Activated CD8-positive, alpha-beta T cell treated with anti-CD3 and anti-CD28 coated beads for 36 hours (primary cell): ENCODE results near the gene NPTN. TPM values are rescaled to one million over a fixed set of nuclear protein-coding genes. Genes with fewer than 3 reads are reported as not detected.
"Not testable (repeated sequence)": the region's sequence is repeated elsewhere in the genome, so short reads cannot be mapped to it uniquely, and the experiment has no call there.

ENCODE experiments used
- ATAC-seq: fragments of 200-7000 bp; cut with Tn5 transposase; one replicate; pipeline ENCODE4 v1.10.0; 2021; ENCODE audit warnings: mild to moderate bottlenecking, moderate library complexity
- CTCF ChIA-PET: fragments of 350-600 bp; sonication (Branson Sonifier 250); formaldehyde crosslinking; loops from one replicate; lab custom pipeline; 2021; ENCODE audit warnings: antibody characterized with exemption; lab: Charles Lee
- POLR2A ChIA-PET: fragments of 350-600 bp; sonication (Branson Sonifier 250); formaldehyde crosslinking; loops from one replicate; lab custom pipeline; 2021; ENCODE audit warnings: antibody characterized with exemption; lab: Charles Lee
- DNase-seq: peaks from one replicate; pipeline ENCODE4 v3.0.0-alpha.2; 2020
- H3K27ac Mint-ChIP-seq: one replicate; pipeline ENCODE4 v1.8.0; 2021; ENCODE audit warnings: mild to moderate bottlenecking, mixed read lengths
- H3K27me3 Mint-ChIP-seq: one replicate; pipeline ENCODE4 v1.8.0; 2021; ENCODE audit warnings: mixed read lengths
- H3K36me3 Mint-ChIP-seq: one replicate; pipeline ENCODE4 v1.8.0; 2021; ENCODE audit warnings: low read depth, mixed read lengths
- H3K4me1 Mint-ChIP-seq: one replicate; pipeline ENCODE4 v1.8.0; 2021; ENCODE audit warnings: low read depth, mixed read lengths
- H3K4me3 Mint-ChIP-seq: one replicate; pipeline ENCODE4 v1.8.0; 2021; ENCODE audit warnings: mild to moderate bottlenecking, moderate library complexity, mixed read lengths
- H3K9me3 Mint-ChIP-seq: one replicate; pipeline ENCODE4 v1.8.0; 2021; ENCODE audit warnings: mixed read lengths
- intact Hi-C: fragments of 100-400 bp; cut with micrococcal nuclease; formaldehyde crosslinking; loops from one replicate; pipeline ENCODE4 v1.10.0; 2022
- total RNA-seq, 2 experiments: library from RNA; stranded (reverse); gene quantifications; one replicate each; pipeline ENCODE4 v1.2.3, GENCODE V29; 2021
- TF ChIP-seq, protein P1 (sequence below): fragments of 200-600 bp; IDR thresholded peaks from one replicate; pipeline ENCODE4 v1.8.0; 2022; ENCODE audit warnings: antibody characterized with exemption, mild to moderate bottlenecking

The NPTN gene
- total RNA-seq, 2 experiments from 2014 or later, result 27.4 to 33.6 TPM

DNA sequence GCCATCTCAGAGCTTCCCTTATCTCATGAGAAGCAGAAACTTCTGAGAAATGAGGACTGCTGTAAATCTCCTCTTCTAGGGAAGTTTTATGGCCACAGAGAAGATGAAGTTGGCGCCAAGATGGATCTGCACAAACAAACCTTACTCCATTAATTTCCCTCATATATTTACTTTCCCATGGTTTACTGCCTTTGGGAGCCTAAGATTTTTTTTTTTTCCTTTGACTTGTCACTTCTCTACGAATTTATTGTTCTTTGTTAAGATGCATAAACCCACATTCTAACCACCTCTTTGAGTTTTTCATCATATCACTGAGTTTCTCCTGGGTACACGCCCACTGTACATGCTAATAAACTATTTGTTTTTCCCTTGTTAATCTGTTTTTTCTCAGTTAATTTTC, 21.5 kb upstream of the NPTN start:
- DNase-seq (no peak), ATAC-seq (no peak)
- Mint-ChIP-seq H3K27ac (no peak overlapping the region), H3K4me3 (no peak overlapping the region), H3K9me3 (peaks cover 6% of the 10 kb centered on the region), H3K4me1 (peaks cover 19% of the 10 kb centered on the region), H3K36me3 (no peaks in the 10 kb centered on the region), H3K27me3 (peaks cover 25% of the 10 kb centered on the region)
- TF ChIP-seq, protein P1, sequence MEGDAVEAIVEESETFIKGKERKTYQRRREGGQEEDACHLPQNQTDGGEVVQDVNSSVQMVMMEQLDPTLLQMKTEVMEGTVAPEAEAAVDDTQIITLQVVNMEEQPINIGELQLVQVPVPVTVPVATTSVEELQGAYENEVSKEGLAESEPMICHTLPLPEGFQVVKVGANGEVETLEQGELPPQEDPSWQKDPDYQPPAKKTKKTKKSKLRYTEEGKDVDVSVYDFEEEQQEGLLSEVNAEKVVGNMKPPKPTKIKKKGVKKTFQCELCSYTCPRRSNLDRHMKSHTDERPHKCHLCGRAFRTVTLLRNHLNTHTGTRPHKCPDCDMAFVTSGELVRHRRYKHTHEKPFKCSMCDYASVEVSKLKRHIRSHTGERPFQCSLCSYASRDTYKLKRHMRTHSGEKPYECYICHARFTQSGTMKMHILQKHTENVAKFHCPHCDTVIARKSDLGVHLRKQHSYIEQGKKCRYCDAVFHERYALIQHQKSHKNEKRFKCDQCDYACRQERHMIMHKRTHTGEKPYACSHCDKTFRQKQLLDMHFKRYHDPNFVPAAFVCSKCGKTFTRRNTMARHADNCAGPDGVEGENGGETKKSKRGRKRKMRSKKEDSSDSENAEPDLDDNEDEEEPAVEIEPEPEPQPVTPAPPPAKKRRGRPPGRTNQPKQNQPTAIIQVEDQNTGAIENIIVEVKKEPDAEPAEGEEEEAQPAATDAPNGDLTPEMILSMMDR, result no peak
- CTCF ChIA-PET, result no interaction called here
- intact Hi-C loops, result no loop called here
- POLR2A ChIA-PET, result no interaction called here

DNA sequence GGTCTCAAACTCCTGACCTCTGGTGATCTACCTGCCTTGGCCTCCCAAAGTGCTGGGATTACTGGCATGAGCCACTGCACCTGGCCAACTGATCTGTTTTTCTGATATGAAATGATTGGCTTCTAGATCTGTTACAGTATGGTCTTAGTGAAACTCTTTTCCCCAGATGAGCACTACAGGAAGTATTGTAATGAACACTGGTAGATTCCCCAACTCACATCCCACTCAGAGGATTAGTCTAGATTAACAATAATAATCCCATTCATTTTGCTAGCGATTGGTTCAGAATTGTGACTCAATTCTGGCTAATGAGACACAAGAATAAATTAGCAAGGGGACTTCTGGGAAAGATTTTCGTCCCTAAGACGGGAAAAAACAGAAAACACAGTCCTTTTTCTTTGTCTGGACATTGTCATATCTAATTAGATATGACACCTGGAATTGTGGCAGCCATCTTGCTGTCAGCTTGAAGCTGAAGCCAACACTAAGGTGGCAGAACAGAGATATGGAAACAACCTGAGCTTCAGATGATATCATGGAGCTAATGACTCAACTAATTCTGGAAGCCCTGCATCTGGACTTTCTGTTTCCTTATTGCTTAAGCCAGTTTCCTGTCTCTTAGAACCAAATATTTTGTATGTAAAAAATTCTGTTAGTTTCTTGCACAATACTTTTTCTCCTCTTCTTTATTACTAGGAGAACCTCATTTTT, 17.4 kb upstream of the NPTN start:
- POLR2A ChIA-PET, result interaction anchor here (1.1 kb wide), 1 partner anchor 35 kb away, joined by 3 read pairs; no protein-coding TSS in a partner anchor
- Mint-ChIP-seq H3K27ac (peak overlapping the region; percentile 75), H3K27me3 (peaks cover 19% of the 10 kb centered on the region), H3K4me3 (no peak overlapping the region), H3K4me1 (peaks cover 19% of the 10 kb centered on the region), H3K36me3 (no peaks in the 10 kb centered on the region), H3K9me3 (peaks cover 6% of the 10 kb centered on the region)
- intact Hi-C loops, result no loop called here
- ATAC-seq (peak; percentile 86), DNase-seq (peak; percentile 35)
- TF ChIP-seq, protein P1, result no peak
- CTCF ChIA-PET, result interaction anchor here (0.9 to 4.6 kb wide), 5 partner anchors 14 to 50 kb away, joined by 3 to 36 read pairs (median 4); no protein-coding TSS in a partner anchor

DNA sequence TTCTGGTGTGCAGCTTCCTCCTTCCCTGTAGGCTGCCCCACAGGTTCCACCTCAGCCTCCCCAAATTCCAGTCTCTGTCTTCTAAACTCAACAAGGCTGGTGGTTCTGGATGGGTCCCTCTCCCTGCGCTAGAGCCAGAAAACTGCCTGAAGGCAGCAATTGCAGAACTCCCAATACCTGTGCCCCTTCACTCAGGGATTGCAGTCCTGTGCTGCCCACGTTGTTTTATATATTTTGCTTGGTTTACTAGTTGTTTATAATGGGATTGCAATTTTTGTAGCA, 14.8 kb upstream of the NPTN start:
- Mint-ChIP-seq H3K27ac (no peak overlapping the region), H3K27me3 (peaks cover 15% of the 10 kb centered on the region), H3K4me1 (peaks cover 19% of the 10 kb centered on the region), H3K9me3 (peaks cover 6% of the 10 kb centered on the region), H3K36me3 (no peaks in the 10 kb centered on the region), H3K4me3 (no peak overlapping the region)
- ATAC-seq (no peak), DNase-seq (no peak)
- intact Hi-C loops, result no loop called here
- ChIA-PET CTCF (interaction anchor here (1.5 to 4.6 kb wide), 2 partner anchors 12 to 51 kb away, joined by 3 to 36 read pairs; no protein-coding TSS in a partner anchor), POLR2A (interaction anchor here (0.6 kb wide), 1 partner anchor 1689 kb away, joined by 3 read pairs; no protein-coding TSS in a partner anchor)
- TF ChIP-seq, protein P1, result no peak

DNA sequence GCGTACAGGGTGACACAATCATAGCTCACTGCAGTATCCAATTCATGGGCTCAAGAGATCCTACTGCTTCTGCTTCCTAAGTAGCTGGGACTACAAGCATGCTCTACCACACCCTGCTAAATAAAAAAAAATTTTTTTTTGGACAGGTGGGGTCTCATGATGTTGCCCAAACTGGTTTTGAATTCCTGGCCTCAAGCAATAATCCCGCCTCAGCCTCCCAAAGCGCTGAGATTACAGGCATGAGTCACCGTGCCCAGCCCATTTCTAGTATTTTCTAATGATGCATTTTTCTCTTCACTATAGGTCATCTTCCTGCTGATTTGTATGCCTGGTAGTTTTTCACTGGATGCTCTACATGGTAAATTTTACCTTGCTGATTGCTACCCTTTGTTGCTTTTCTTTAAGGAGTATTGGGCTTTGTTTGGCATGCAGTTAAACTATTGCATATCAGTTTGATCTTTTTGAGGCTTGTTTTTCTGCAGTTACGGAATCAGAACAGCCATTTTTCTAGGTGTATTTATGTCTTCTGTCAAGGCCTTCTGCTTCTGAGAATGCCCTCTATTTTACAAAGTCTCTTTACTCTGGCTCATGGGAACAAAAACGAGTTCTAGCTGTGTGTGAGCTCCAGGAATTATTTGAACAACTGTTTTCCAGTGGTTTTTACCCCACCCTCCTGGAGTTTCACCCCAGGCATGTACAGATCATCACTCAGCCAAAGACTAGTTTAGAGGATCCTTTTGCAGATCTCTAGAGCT, 14.2 kb upstream of the NPTN start:
- Mint-ChIP-seq H3K9me3 (peaks cover 6% of the 10 kb centered on the region), H3K4me3 (no peak overlapping the region), H3K36me3 (no peaks in the 10 kb centered on the region), H3K27ac (no peak overlapping the region), H3K4me1 (peaks cover 19% of the 10 kb centered on the region), H3K27me3 (peaks cover 14% of the 10 kb centered on the region)
- CTCF ChIA-PET, result interaction anchor here (1.5 to 4.6 kb wide), 3 partner anchors 11 to 52 kb away, joined by 3 to 36 read pairs (median 29); no protein-coding TSS in a partner anchor
- POLR2A ChIA-PET, result no interaction called here
- DNase-seq, result no peak
- TF ChIP-seq, protein P1, result no peak
- intact Hi-C loops, result no loop called here
- ATAC-seq, result no peak

DNA sequence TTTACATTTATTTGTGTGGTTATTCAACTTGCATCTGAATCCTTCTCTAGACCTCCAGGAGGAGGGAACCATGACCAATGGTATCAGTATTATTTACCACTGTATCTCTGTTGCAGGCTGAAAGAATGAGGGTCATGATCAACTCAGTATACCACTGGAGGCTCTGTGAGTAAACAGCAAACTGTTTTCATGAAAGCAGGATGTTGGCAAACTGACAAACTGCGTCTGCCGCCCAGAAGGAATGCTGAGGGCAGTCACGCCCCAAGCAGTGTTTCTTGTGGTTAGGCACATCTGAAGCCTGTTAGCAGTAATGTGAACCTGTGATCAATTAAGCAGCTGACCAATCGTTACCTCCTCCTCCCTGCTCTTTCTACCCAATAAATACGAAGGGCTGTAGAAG, 6.3 kb upstream of the NPTN start:
- H3K27ac Mint-ChIP-seq, POLR2A ChIA-PET, H3K4me1 Mint-ChIP-seq, H3K4me3 Mint-ChIP-seq, DNase-seq, H3K36me3 Mint-ChIP-seq, ATAC-seq, H3K9me3 Mint-ChIP-seq: not testable (repeated sequence)
- CTCF ChIA-PET, result interaction anchor here (0.6 to 17.5 kb wide), 3 partner anchors 20 to 63 kb away, joined by 3 to 349 read pairs (median 3); no protein-coding TSS in a partner anchor
- peaks cover 29% of the 10 kb centered on the region for H3K27me3 Mint-ChIP-seq
- intact Hi-C loops, result loop anchor here (5.0 kb wide), 1 partner anchor 63 kb away; no protein-coding TSS in a partner anchor
